Activated B cell treated with CpG ODN at 0.5 μM for 24 hours (primary cell): ENCODE measurements around the gene METRNL. TPM values are rescaled to one million over a fixed set of nuclear protein-coding genes. Genes with fewer than 3 reads are reported as not detected.
"Not testable (repeated sequence)": the region's sequence is repeated elsewhere in the genome, so short reads cannot be mapped to it uniquely, and the experiment has no call there.

Experiments
- ATAC-seq: fragments of 200-7000 bp; cut with Tn5 transposase; one replicate; pipeline ENCODE4 v1.10.0; 2021; ENCODE audit warnings: low read depth, mild to moderate bottlenecking, moderate library complexity
- CTCF ChIA-PET: fragments of 350-600 bp; sonication (Branson Sonifier 250); formaldehyde crosslinking; loops from one replicate; lab custom pipeline; 2021; ENCODE audit warnings: antibody characterized with exemption; lab: Charles Lee
- POLR2A ChIA-PET: fragments of 350-600 bp; sonication (Branson Sonifier 250); formaldehyde crosslinking; loops from one replicate; lab custom pipeline; 2021; ENCODE audit warnings: antibody characterized with exemption; lab: Charles Lee
- DNase-seq: peaks from one replicate; pipeline ENCODE4 v3.0.0; 2022
- H3K27ac Mint-ChIP-seq: one replicate; pipeline ENCODE4 v1.8.0; 2020; ENCODE audit warnings: mixed read lengths
- H3K27me3 Mint-ChIP-seq: one replicate; pipeline ENCODE4 v1.8.0; 2021; ENCODE audit warnings: mixed read lengths
- H3K36me3 Mint-ChIP-seq: one replicate; pipeline ENCODE4 v1.8.0; 2021; ENCODE audit warnings: low read depth, mixed read lengths
- H3K4me1 Mint-ChIP-seq: one replicate; pipeline ENCODE4 v1.8.0; 2021; ENCODE audit warnings: mixed read lengths
- H3K4me3 Mint-ChIP-seq: one replicate; pipeline ENCODE4 v1.8.0; 2020; ENCODE audit warnings: mild to moderate bottlenecking, mixed read lengths
- H3K9me3 Mint-ChIP-seq: one replicate; pipeline ENCODE4 v1.8.0; 2020; ENCODE audit warnings: mixed read lengths
- CTCF ChIP-seq: fragments of 200-600 bp; IDR thresholded peaks from one replicate; pipeline ENCODE4 v1.8.0; 2022; ENCODE audit warnings: antibody characterized with exemption, mild to moderate bottlenecking
- intact Hi-C: fragments of 100-400 bp; cut with micrococcal nuclease; formaldehyde crosslinking; loops from one replicate; pipeline ENCODE4 v1.15.1; 2024
- total RNA-seq: library from RNA; stranded (reverse); gene quantifications from 2 replicates; pipeline ENCODE4 v1.2.3, GENCODE V29; 2022

Gene METRNL
- total RNA-seq, 1 donor from 2014 or later, result 10.7 TPM

GRCh38 chr17:83065660-83066542, 13.5 kb upstream of the METRNL start:
- POLR2A ChIA-PET, result no interaction called here
- ATAC-seq, result no peak
- no peak for DNase-seq
- CTCF ChIA-PET, result no interaction called here
- peaks cover 9% of the 10 kb centered on the region for H3K27me3 Mint-ChIP-seq
- intact Hi-C loops, result no loop called here
- peaks cover 4% of the 10 kb centered on the region for H3K4me1 Mint-ChIP-seq
- no peak overlapping the region for H3K4me3 Mint-ChIP-seq
- no peaks in the 10 kb centered on the region for H3K9me3 Mint-ChIP-seq
- no peaks in the 10 kb centered on the region for H3K36me3 Mint-ChIP-seq
- H3K27ac Mint-ChIP-seq, result no peak overlapping the region
- no peak for TF ChIP-seq CTCF

GRCh38 chr17:83066543-83066890, 12.9 kb upstream of the METRNL start:
- H3K9me3 Mint-ChIP-seq, DNase-seq, H3K27ac Mint-ChIP-seq, intact Hi-C loops, ATAC-seq, POLR2A ChIA-PET, H3K36me3 Mint-ChIP-seq, CTCF ChIA-PET, H3K4me3 Mint-ChIP-seq, H3K27me3 Mint-ChIP-seq, H3K4me1 Mint-ChIP-seq: not testable (repeated sequence)

- Mint-ChIP-seq H3K27me3 (peaks cover 11% of the 10 kb centered on the region), H3K4me3 (no peak overlapping the region), H3K9me3 (no peaks in the 10 kb centered on the region), H3K27ac (no peak overlapping the region), H3K36me3 (no peaks in the 10 kb centered on the region), H3K4me1 (peaks cover 11% of the 10 kb centered on the region)
- intact Hi-C loops, result no loop called here
- POLR2A ChIA-PET, result no interaction called here
- TF ChIP-seq CTCF, result no peak
- ATAC-seq (no peak), DNase-seq (no peak)
- CTCF ChIA-PET, result no interaction called here
Observed at GRCh38 chr17:83067071-83067717, 12.2 kb upstream of the METRNL start.

- Mint-ChIP-seq H3K4me1 (peaks cover 12% of the 10 kb centered on the region), H3K36me3 (no peaks in the 10 kb centered on the region), H3K27me3 (peaks cover 12% of the 10 kb centered on the region), H3K4me3 (no peak overlapping the region), H3K9me3 (no peaks in the 10 kb centered on the region), H3K27ac (no peak overlapping the region)
- intact Hi-C loops, result no loop called here
- no peak for TF ChIP-seq CTCF
- POLR2A ChIA-PET, result no interaction called here
- DNase-seq (no peak), ATAC-seq (no peak)
- CTCF ChIA-PET, result no interaction called here
Observed at GRCh38 chr17:83067718-83068261, 11.6 kb upstream of the METRNL start.

GRCh38 chr17:83068641-83069570, 10.5 kb upstream of the METRNL start:
- peaks cover 12% of the 10 kb centered on the region for H3K4me1 Mint-ChIP-seq
- CTCF ChIA-PET, result no interaction called here
- POLR2A ChIA-PET, result no interaction called here
- H3K27ac Mint-ChIP-seq, result no peak overlapping the region
- no peaks in the 10 kb centered on the region for H3K36me3 Mint-ChIP-seq
- intact Hi-C loops, result no loop called here
- no peaks in the 10 kb centered on the region for H3K9me3 Mint-ChIP-seq
- ATAC-seq (no peak), DNase-seq (no peak)
- no peak overlapping the region for H3K4me3 Mint-ChIP-seq
- TF ChIP-seq CTCF, result no peak
- peaks cover 12% of the 10 kb centered on the region for H3K27me3 Mint-ChIP-seq
